Keratinocyte (primary cell): ENCODE measurements around the gene GOLGA6L9.
"Not testable (repeated sequence)": the region's sequence is repeated elsewhere in the genome, so short reads cannot be mapped to it uniquely, and the experiment has no call there.

Experiments used
- EZH2 ChIP-seq: IDR thresholded peaks from one replicate; pipeline ENCODE4 v1.6.1; 2012; ENCODE audit warnings: inconsistent platforms, mild to moderate bottlenecking, low read length, moderate library complexity
- TF ChIP-seq, protein P1 (sequence below), 3 experiments: IDR thresholded peaks in 1 of 3; conservative IDR thresholded peaks in 1 of 3; optimal IDR thresholded peaks in 1 of 3; 2 replicates in 2 of 3; 3 replicates in 1 of 3; pipeline versions ENCODE3 to v1.5.1; 2011; ENCODE audit warnings: low read length in 3 of 3, mild to moderate bottlenecking in 3 of 3, moderate library complexity in 2 of 3, control low read depth in 1 of 3, inconsistent platforms in 1 of 3; ENCODE audit not compliant: insufficient read depth in 2 of 3; ENCODE audit errors: extremely low read depth in 1 of 3

DNA sequence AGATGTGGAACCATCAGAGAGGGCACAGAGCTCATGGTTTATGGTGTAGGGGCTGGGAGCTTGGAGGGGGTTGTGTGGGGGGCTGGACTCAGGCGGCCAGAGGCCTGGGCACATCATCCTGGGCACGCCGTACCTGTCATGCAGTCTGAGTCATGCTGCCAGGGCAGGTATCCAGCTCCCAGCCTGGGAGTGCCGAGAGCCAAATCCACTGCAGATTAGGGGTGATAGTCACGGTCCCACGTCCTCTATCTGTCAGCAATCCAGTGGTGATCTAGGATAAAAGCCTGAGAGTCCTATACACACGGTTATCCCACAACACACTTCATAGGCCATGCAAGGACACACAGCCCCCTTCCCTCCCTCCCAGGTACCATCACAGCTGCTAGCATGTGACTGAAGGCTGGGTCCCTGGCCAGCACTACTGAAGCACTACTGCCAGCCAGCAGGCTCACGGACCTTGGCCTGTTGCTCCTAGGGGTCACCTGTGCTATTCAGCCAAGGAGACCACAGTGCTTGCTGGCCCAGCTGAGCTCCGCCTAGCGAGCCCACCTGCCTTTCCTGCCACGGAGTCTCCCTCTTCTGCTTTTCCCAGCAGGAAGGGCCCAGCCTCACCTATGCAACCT lies 45.8 kb downstream of the GOLGA6L9 start:
- TF ChIP-seq, protein P1, sequence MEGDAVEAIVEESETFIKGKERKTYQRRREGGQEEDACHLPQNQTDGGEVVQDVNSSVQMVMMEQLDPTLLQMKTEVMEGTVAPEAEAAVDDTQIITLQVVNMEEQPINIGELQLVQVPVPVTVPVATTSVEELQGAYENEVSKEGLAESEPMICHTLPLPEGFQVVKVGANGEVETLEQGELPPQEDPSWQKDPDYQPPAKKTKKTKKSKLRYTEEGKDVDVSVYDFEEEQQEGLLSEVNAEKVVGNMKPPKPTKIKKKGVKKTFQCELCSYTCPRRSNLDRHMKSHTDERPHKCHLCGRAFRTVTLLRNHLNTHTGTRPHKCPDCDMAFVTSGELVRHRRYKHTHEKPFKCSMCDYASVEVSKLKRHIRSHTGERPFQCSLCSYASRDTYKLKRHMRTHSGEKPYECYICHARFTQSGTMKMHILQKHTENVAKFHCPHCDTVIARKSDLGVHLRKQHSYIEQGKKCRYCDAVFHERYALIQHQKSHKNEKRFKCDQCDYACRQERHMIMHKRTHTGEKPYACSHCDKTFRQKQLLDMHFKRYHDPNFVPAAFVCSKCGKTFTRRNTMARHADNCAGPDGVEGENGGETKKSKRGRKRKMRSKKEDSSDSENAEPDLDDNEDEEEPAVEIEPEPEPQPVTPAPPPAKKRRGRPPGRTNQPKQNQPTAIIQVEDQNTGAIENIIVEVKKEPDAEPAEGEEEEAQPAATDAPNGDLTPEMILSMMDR (optimal IDR thresholded peaks at IDR 0.05 in 1 of 3, IDR thresholded peaks at IDR 0.05 in 1 of 3, conservative IDR thresholded peaks at IDR 0.05 in 1 of 3; ENCODE audit: extremely low read depth in 1 of 3, insufficient read depth in 2 of 3, low read length in 3 of 3): not testable (repeated sequence)
- not testable (repeated sequence) for TF ChIP-seq EZH2
